HG02623 (cell line): ENCODE data around the gene CCDC28A.

ENCODE experiments used
- ATAC-seq: cut with Tn5 transposase; IDR thresholded peaks from one replicate; pipeline ENCODE4 v1.9.1; 2021; ENCODE audit warnings: moderate library complexity; ENCODE audit not compliant: unreplicated experiment

Gene CCDC28A

DNA sequence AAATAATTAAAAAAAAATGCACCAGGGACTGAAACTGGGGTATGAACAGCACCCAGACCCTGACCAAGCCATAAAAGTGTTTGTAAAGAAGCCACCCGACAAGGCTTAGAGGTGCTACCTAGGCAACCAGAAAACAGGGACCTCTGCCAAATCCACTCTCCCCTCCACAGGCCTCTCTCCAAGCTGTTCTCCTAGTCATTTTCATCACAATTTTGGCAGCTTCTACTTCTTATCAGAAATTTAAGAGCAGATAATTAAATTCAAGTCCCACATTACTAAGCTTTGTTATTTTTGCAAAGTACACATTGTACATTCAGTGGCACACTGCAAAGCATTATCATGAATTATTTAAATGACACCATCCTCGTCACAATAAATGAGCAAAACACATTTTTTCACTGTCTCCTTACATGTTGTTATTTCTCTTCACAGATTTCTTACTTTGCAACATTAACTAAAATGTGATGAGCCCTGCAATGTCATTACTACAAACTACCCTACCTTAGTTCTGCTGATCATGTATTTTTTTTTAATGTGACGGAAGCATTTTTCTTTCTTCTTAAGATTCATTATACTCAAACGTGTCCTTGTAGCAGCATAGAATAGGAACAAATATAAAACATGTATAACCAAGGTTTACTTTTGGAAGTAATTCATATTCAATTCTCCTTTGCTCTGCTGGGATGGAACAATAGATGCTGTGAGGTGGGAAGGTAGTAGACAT is 60.4 kb downstream of the CCDC28A start:
- no peak for ATAC-seq

- ATAC-seq = no peak
These were observed 63.7 kb downstream of the CCDC28A start for GRCh38 chr6:138837246-138837645.
